Stimulated activated CD8-positive, alpha-beta memory T cell treated with anti-CD3 and anti-CD28 coated beads, Interleukin-12 subunit alpha, Interleukin-12 subunit beta, amount 100 ng/mL, for 4 hours (primary cell): Measurements from ENCODE around the gene UBA7.
"Not testable (repeated sequence)": the region's sequence is repeated elsewhere in the genome, so short reads cannot be mapped to it uniquely, and the experiment has no call there.

ENCODE experiments used
- DNase-seq: peaks from one replicate; pipeline ENCODE4 v3.0.0-alpha.2; 2020; ENCODE audit warnings: low read depth

The UBA7 gene

GRCh38 chr3:49782277-49782676, 31.5 kb downstream of the UBA7 start:
- not testable (repeated sequence) for DNase-seq

GRCh38 chr3:49781415-49782199, 32.1 kb downstream of the UBA7 start:
- DNase-seq = no peak

DNA sequence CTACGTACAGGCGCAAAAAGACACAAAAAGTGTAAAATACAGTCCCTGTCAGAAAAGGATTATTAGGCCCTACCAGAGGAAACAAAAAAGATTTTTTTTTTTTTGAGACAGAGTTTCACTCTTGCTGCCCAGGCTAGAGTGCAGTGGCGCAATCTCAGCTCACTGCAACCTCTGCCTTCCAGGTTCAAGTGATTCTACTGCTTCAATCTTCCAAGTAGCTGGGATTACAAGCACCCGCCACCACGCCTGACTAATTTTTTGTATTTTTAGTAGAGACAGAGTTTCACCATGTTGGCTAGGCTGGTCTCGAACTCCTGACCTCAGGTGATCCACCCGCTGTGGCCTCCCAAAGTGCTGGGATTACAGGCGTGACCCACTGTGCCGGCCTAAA, 32.8 kb downstream of the UBA7 start:
- DNase-seq = not testable (repeated sequence)

DNA sequence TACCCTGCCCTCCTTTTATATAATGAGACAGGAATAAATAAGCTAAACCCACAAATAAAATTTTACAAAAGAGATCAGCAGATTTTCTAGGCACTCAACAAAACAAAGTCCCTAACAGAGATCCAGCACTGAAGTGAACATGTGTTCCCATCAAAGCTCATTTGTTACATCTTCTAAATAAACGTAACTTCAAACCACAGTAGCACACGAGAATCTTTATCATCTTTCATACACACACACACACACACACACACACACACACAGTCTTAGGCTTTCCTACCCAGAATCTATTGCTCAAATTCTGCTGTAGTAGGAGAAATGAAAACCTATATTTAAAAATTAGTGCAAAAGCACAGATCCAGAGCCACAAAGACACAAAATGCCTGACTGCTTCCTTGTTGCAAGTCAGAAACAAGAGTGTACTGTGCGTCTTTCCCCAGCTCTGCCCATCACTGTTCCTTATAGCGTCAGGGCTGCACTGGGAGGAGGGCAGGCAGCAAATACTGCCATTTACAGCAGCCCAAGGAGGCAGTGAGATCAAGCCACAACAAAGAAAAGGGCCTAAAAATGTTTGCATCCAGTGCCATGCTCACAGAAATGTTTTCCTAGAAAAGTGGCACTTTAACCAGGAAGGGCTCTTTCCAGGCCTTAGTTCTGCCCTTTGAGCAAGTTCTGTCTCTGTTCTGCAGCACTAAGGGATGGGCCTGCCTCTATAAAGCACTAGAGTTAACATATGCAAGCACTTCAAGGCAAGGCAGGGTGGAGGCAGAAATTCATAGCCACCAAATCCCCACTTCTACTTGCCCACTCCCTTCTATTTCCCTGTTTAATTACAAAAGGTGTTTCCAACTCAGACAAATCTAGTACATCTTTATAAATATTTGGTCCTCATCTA, 33.4 kb downstream of the UBA7 start:
- DNase-seq = no peak

DNA sequence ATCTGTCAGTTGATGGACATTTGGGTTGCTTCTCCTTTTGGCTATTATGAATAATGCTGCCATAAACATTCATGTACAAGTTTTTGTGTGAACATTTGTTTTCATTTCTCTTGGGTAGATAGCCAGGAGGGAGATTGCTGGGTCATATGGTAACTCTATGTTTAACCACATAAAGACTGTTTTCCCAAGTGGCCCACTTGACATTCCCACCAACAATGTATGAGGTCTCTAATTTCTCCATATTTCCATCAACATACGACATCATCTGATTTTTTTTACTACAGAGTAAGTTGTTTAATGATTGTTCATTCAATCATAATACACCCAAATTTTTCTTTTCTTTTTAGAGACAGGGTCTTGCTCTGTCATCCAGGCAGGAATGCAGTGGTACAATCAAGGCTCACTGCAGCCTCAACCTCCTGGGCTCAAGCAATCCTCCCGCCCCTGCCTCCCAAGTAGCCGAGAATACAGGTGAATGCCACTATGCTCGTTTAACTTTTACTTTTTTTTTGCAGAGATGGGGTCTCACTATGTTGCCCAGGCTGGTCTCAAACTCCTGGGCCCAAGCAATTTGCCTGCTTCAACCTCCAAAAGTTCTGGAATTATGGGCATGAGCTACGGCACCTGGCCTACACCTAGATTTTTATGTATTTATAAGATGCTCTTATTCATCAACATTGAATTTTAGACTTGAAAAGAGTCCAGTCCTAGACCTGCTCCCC, 34.2 kb downstream of the UBA7 start:
- no peak for DNase-seq

DNA sequence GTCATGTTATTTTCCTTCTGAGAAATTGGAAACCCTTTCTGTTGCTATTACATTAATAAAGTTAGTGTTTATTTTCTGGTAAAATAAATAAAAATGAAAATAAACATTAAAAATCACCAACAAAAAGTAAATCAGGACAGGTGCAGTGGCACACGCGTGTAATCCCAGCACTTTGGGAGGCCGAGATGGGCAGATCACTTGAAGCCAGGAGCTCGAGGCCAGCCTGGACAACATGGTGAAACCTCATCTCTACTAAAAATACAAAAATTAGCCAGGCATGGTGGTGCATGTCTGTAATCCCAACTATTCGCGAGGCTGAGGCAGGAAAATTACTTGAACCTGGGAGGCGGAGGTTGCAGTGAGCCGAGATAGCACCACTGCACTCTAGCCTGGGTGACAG, 37.7 kb downstream of the UBA7 start:
- DNase-seq = not testable (repeated sequence)

DNA sequence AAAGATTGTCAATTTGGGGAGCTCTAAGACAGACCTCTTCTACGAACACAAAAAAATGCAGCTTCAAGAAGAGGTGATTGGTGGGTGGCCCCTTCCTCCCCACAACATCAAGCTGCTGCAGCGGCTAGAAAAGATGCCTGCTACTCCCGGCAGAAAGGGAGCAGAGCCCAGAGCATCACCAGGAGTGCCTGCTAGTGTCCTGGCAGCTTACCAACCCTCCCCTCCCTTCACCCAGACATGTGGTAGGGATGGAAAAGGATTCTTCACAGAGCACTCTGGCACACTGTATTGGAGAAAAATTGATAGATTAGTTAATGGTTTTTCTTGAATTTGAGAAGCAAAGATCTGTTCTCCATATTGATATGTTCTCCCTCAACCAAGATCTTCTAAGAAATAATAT, 38.2 kb downstream of the UBA7 start:
- DNase-seq = no peak

DNA sequence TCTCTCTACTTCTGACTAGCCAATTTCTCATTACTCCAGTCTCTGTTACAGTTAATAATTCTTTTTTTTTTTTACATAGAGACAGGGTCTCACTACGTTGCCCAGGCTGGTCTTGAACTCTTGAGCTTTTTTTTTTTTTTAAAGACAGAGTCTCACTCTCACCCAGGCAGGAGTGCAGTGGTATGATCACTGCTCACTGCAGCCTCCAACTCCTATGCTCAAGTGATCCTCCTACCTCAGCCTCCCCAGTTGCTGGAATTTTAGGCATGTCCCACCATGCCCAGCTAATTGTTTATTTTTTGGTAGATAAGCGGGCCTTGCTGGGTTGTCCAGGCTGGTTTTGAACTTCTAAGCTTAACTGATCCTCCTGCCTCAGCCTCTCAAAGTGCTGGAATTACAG, 41.0 kb downstream of the UBA7 start:
- DNase-seq = no peak

DNA sequence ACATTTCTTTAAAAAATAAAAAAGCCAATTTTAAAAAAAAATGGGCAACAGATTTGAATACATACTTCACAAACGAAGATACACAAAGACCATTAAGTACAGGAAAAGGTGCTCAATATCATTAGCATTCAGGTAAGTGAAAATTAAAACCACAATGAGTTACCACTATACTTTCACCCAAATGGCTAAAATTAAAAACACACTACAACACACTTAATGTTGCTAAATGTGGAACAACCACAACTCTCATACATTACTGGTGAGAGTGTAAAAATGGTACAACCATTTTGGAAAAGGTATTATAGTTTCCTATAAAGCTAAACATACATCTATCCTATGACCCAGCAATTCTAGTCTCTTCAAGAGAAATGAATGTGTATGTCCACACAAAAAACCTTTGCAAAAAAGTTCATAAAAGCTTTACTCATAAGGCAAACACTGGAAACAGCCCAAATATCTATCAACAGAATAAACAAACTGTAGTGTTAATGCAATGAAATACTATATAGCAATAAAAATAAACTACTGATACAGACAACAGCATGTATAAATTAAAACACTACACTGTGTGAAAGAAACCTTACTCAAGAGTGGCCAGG, 42.3 kb downstream of the UBA7 start:
- no peak for DNase-seq

GRCh38 chr3:49769926-49770325, 43.8 kb downstream of the UBA7 start:
- DNase-seq = no peak

- DNase-seq = no peak
Measured at GRCh38 chr3:49769286-49769915, 44.4 kb downstream of the UBA7 start.

GRCh38 chr3:49763981-49764380, 49.8 kb downstream of the UBA7 start:
- DNase-seq = no peak

- no peak for DNase-seq
Measured at GRCh38 chr3:49761661-49762060, 52.1 kb downstream of the UBA7 start.

DNA sequence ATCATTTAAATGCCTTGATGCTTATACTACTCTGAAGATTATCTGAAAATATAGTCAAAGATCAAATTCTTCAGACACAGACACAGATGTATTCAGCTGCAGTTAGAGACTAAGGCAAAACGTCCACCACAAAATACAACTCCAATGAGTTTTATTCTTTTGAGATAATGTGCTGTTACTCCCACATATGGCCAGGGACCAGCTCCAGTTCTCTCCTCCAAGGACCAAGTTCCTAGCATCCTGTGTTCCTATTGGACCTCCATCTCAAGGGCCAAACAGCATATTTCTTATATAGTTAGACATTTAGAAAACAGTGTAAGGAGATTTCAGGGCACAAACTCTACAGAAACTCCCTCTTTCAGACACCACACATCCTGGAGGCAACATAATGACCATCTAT, 54.5 kb downstream of the UBA7 start:
- DNase-seq = no peak

- no peak for DNase-seq
Measured at GRCh38 chr3:49757197-49757596, 56.6 kb downstream of the UBA7 start.

GRCh38 chr3:49756036-49756435, 57.7 kb downstream of the UBA7 start:
- no peak for DNase-seq
